Spleen (tissue), 7 donors: ENCODE data around the gene FGD4.

Source experiments
- CTCF ChIP-seq, 11 experiments: fragments of 200-600 bp in 7 of 11; fragments of 450-650 bp in 4 of 11; sonication (generic) in 4 of 11; IDR thresholded peaks in 8 of 11; conservative IDR thresholded peaks in 3 of 11; 1 replicate in 7 of 11; 2 replicates in 4 of 11; pipeline versions ENCODE4 v1.4.0 to v1.8.0; 2016 to 2021; ENCODE audit warnings: antibody characterized with exemption in 11 of 11, inconsistent platforms in 4 of 11, mild to moderate bottlenecking in 1 of 11
- POLR2AphosphoS5 ChIP-seq, 3 donors: sonication (generic); formaldehyde crosslinking; IDR thresholded peaks; one replicate each; pipeline ENCODE4 v1.5.1; 2017; ENCODE audit warnings: antibody characterized with exemption in 3 of 3
- donor health status: DM: no; HTN: no; CAD: no; lungs with moderate emphysema.
- donor health status: DM: no; HTN: no; CAD: no.
- donor health status: DM: no; HTN: no; CAD: no.

GRCh38 chr12:32680787-32681186, 281.4 kb downstream of the FGD4 start:
- TF ChIP-seq CTCF (IDR thresholded peaks at IDR 0.05 in 8 of 11, conservative IDR thresholded peaks at IDR 0.05 in 3 of 11) (no peak), POLR2AphosphoS5 (IDR thresholded peaks at IDR 0.05) (no peak)
